SK-N-SH (cell line): ENCODE results near the gene MINDY1. TPM values are rescaled to one million over a fixed set of nuclear protein-coding genes. Genes with fewer than 3 reads are reported as not detected.

Experiments
- CTCF ChIA-PET: fragments of 300-600, 350-600 bp; formaldehyde crosslinking; extraction: SDS; loops from one replicate; lab custom pipeline; 2021; lab: Yijun Ruan, JAX
- POLR2A ChIA-PET: fragments of 350-600 bp; sonication (Branson Sonifier 250); formaldehyde crosslinking; extraction: SDS; loops from one replicate; lab custom pipeline; 2020; ENCODE audit warnings: antibody characterized with exemption, inconsistent platforms; lab: Yijun Ruan, JAX
- DNase-seq: peaks from one replicate; pipeline ENCODE4 v3.0.0; 2012
- H2AFZ ChIP-seq: fragments of 200-600 bp; sonication (generic); 2 replicates; pipeline ENCODE4 v1.8.1; 2016; ENCODE audit warnings: antibody characterized with exemption, mild to moderate bottlenecking, low read depth
- H3F3A ChIP-seq: fragments of 200-600 bp; sonication (generic); replicated peaks from 2 replicates; pipeline ENCODE3; 2016; ENCODE audit warnings: antibody characterized with exemption, mild to moderate bottlenecking; ENCODE audit not compliant: insufficient read depth
- H3K27ac ChIP-seq, 2 experiments: fragments of 200-500 bp in 1 of 2; fragments of 200-600 bp in 1 of 2; sonication (Bioruptor generic) in 1 of 2; sonication (generic), shearing (Covaris generic) in 1 of 2; 2 replicates each; pipeline versions ENCODE4 v1.5.1 to v1.6.1; 2014 to 2016; ENCODE audit warnings: low read depth in 2 of 2, inconsistent platforms in 1 of 2, low read length in 1 of 2, mild to moderate bottlenecking in 1 of 2, mixed read lengths in 1 of 2
- H3K27me3 ChIP-seq: fragments of 200-600 bp; sonication (generic), shearing (Covaris generic); 2 replicates; pipeline ENCODE4 v1.6.1; 2016; ENCODE audit warnings: mixed run types; ENCODE audit not compliant: insufficient read depth
- H3K36me3 ChIP-seq, 2 experiments: fragments of 200-500 bp in 1 of 2; fragments of 200-600 bp in 1 of 2; sonication (Bioruptor generic) in 1 of 2; sonication (generic) in 1 of 2; replicated peaks in 1 of 2; 2 replicates each; pipeline versions ENCODE3 to v1.5.1; 2014 to 2016; ENCODE audit warnings: low read length in 1 of 2, mild to moderate bottlenecking in 1 of 2; ENCODE audit not compliant: insufficient read depth in 2 of 2, control insufficient read depth in 1 of 2
- H3K4me1 ChIP-seq, 2 experiments: fragments of 200-500 bp in 1 of 2; fragments of 200-600 bp in 1 of 2; sonication (Bioruptor generic) in 1 of 2; sonication (generic), shearing (Covaris generic) in 1 of 2; 2 replicates each; pipeline versions ENCODE4 v1.5.1 to v1.6.1; 2014 to 2016; ENCODE audit warnings: low read depth in 1 of 2, low read length in 1 of 2, mixed run types in 1 of 2; ENCODE audit not compliant: insufficient read depth in 2 of 2, control insufficient read depth in 1 of 2
- H3K4me2 ChIP-seq: fragments of 200-600 bp; sonication (generic), shearing (Covaris generic); 2 replicates; pipeline ENCODE4 v1.6.1; 2017; ENCODE audit warnings: mixed run types
- H3K4me3 ChIP-seq, 2 experiments: fragments of 200-500 bp in 1 of 2; fragments of 200-600 bp in 1 of 2; sonication (Bioruptor generic) in 1 of 2; sonication (generic), shearing (Covaris generic) in 1 of 2; 2 replicates each; pipeline versions ENCODE4 v1.5.1 to v1.8.1; 2014 to 2016; ENCODE audit warnings: low read depth in 2 of 2, inconsistent platforms in 1 of 2, low read length in 1 of 2, mild to moderate bottlenecking in 1 of 2, mixed read lengths in 1 of 2, moderate library complexity in 1 of 2
- H3K79me2 ChIP-seq: fragments of 200-600 bp; sonication (generic); 2 replicates; pipeline ENCODE4 v1.8.1; 2017; ENCODE audit warnings: mild to moderate bottlenecking; ENCODE audit not compliant: insufficient read depth
- H3K9ac ChIP-seq: fragments of 200-600 bp; sonication (generic); 2 replicates; pipeline ENCODE4 v1.6.1; 2017; ENCODE audit warnings: mixed run types
- H3K9me2 ChIP-seq: fragments of 200-600 bp; sonication (generic); 2 replicates; pipeline ENCODE4 v1.6.1; 2017; ENCODE audit warnings: mixed run types
- H3K9me3 ChIP-seq: fragments of 200-600 bp; sonication (generic); 2 replicates; pipeline ENCODE4 v1.6.1; 2017; ENCODE audit warnings: mixed run types, mild to moderate bottlenecking, moderate library complexity
- H4K20me1 ChIP-seq: fragments of 200-600 bp; sonication (generic); 2 replicates; pipeline ENCODE4 v1.6.1; 2017; ENCODE audit warnings: mild to moderate bottlenecking, mixed run types; ENCODE audit not compliant: insufficient read depth
- ELF1 ChIP-seq: IDR thresholded peaks from 2 replicates; pipeline ENCODE4 v1.4.0; 2012
- FOSL2 ChIP-seq: IDR thresholded peaks from 2 replicates; pipeline ENCODE4 v1.4.0; 2012; ENCODE audit warnings: low read depth, mild to moderate bottlenecking, moderate library complexity, borderline replicate concordance
- FOXJ3 ChIP-seq: sonication (generic); formaldehyde crosslinking; IDR thresholded peaks from 2 replicates; pipeline ENCODE4 v1.5.1; 2020; ENCODE audit warnings: mild to moderate bottlenecking, missing genetic modification reagents
- GABPA ChIP-seq: IDR thresholded peaks from 2 replicates; pipeline ENCODE4 v1.4.0; 2012; ENCODE audit warnings: low read depth, mild to moderate bottlenecking
- GATA2 ChIP-seq: sonication (generic); formaldehyde crosslinking; IDR thresholded peaks from 2 replicates; pipeline ENCODE4 v1.5.0; 2020; ENCODE audit warnings: mild to moderate bottlenecking, missing genetic modification reagents
- IRF3 ChIP-seq: fragments of 150-350 bp; IDR thresholded peaks from 2 replicates; pipeline ENCODE4 v1.6.1; 2016; ENCODE audit warnings: mild to moderate bottlenecking, low read depth, low read length
- JUND ChIP-seq: IDR thresholded peaks from 2 replicates; pipeline ENCODE4 v1.4.0; 2012
- MAX ChIP-seq: IDR thresholded peaks from 2 replicates; pipeline ENCODE4 v1.4.0; 2012; ENCODE audit warnings: low read depth
- MEF2A ChIP-seq: IDR thresholded peaks from 2 replicates; pipeline ENCODE4 v1.4.0; 2012; ENCODE audit warnings: low read depth, borderline replicate concordance
- RAD21 ChIP-seq: IDR thresholded peaks from 2 replicates; pipeline ENCODE4 v1.6.1; 2012; ENCODE audit warnings: mild to moderate bottlenecking, low read length
- RCOR1 ChIP-seq: fragments of 150-350 bp; IDR thresholded peaks from 2 replicates; pipeline ENCODE4 v1.6.1; 2017; ENCODE audit warnings: antibody characterized with exemption, low read length
- REST ChIP-seq: IDR thresholded peaks from 2 replicates; pipeline ENCODE4 v1.6.1; 2012; ENCODE audit warnings: mild to moderate bottlenecking, low read depth, low read length, moderate library complexity
- RFX5 ChIP-seq: IDR thresholded peaks from 2 replicates; pipeline ENCODE4 v1.6.1; 2012; ENCODE audit warnings: mild to moderate bottlenecking, improper control_type of control experiment, low read length
- SIN3A ChIP-seq: IDR thresholded peaks from 2 replicates; pipeline ENCODE4 v1.6.1; 2012; ENCODE audit warnings: low read depth, mild to moderate bottlenecking, low read length, moderate library complexity, borderline replicate concordance
- SMC3 ChIP-seq: IDR thresholded peaks from 2 replicates; pipeline ENCODE4 v1.6.1; 2012; ENCODE audit warnings: low read depth, low read length, improper control_type of control experiment
- TAF1 ChIP-seq: IDR thresholded peaks from 2 replicates; pipeline ENCODE4 v1.6.1; 2012; ENCODE audit warnings: low read depth, mild to moderate bottlenecking, low read length, moderate library complexity, borderline replicate concordance
- TEAD4 ChIP-seq: IDR thresholded peaks from 2 replicates; pipeline ENCODE4 v1.4.0; 2012; ENCODE audit warnings: mild to moderate bottlenecking, borderline replicate concordance; ENCODE audit not compliant: insufficient read depth
- USF1 ChIP-seq: IDR thresholded peaks from 2 replicates; pipeline ENCODE4 v1.4.0; 2012; ENCODE audit warnings: low read depth, borderline replicate concordance
- USF2 ChIP-seq: fragments of 150-350 bp; IDR thresholded peaks from 2 replicates; pipeline ENCODE4 v1.6.1; 2017; ENCODE audit warnings: antibody characterized with exemption, low read length, low read depth, borderline replicate concordance
- WGBS: methylation state at CpG from one replicate; pipeline ENCODE4 v1.1.6; 2017; ENCODE audit warnings: low lambda C conversion rate; 5-methylcytosine and 5-hydroxymethylcytosine counted together
- polyA plus RNA-seq, 3 experiments: library from polyadenylated mRNA; depleted of rRNA; stranded (reverse); fragments of >200 nt; gene quantifications; 2 replicates each; pipeline ENCODE4 v1.2.3, GENCODE V29; 2012

The MINDY1 gene
- polyA plus RNA-seq, 1 of the 3 experiments (the other 2 are of a cell fraction): 6.0 TPM

- no peaks in the 10 kb centered on the region for H3K4me1 ChIP-seq
- peaks cover 5 to 20% of the 10 kb centered on the region in 2 experiments for H3K36me3 ChIP-seq
- no peaks in the 10 kb centered on the region for H3F3A ChIP-seq
- WGBS: 83% methylated on average over 6 of the region's 6 CpGs
- H3K9me3 ChIP-seq: no peaks in the 10 kb centered on the region
- H3K79me2 ChIP-seq: no peaks in the 10 kb centered on the region
- ChIA-PET CTCF (interaction anchor here (0.9 to 2.1 kb wide), 3 partner anchors 11 to 118 kb away, joined by 4 to 10 read pairs (median 9); partner anchors contain the start of gene C1orf56), POLR2A (no interaction called here)
- no peak for DNase-seq
- H3K27ac ChIP-seq: no peak overlapping the region
- no peaks in the 10 kb centered on the region for H3K9me2 ChIP-seq
- no peak overlapping the region for H3K4me2 ChIP-seq
- H3K27me3 ChIP-seq: no peaks in the 10 kb centered on the region
- TF ChIP-seq SIN3A (no peak), TEAD4 (no peak), RCOR1 (no peak), RFX5 (no peak), IRF3 (no peak), REST (no peak), USF1 (no peak), TAF1 (no peak), RAD21 (no peak), JUND (no peak), GABPA (no peak)
- no peak overlapping the region for H2AFZ ChIP-seq
- H3K9ac ChIP-seq: no peak overlapping the region
- H4K20me1 ChIP-seq: no peaks in the 10 kb centered on the region
- no peak overlapping the region for H3K4me3 ChIP-seq
Measured at GRCh38 chr1:151037032-151037431, 30.3 kb upstream of the MINDY1 start.

GRCh38 chr1:151036356-151036755 lies 29.7 kb upstream of the MINDY1 start, which contains the start of gene BNIPL:
BNIPL (plus strand) TSS chr1:151036586; CDS start chr1:151036726, 140 bp downstream.
- Histone ChIP-seq H3K4me1 (no peaks in the 10 kb centered on the region), H3K27me3 (no peaks in the 10 kb centered on the region), H3F3A (no peaks in the 10 kb centered on the region), H3K4me3 (no peak within 1 kb of the TSS), H3K4me2 (no peak within 1 kb of the TSS), H3K9me3 (no peaks in the 10 kb centered on the region), H3K27ac (no peak within 1 kb of the TSS), H3K9me2 (no peaks in the 10 kb centered on the region), H2AFZ (no peak within 1 kb of the TSS), H4K20me1 (no peaks in the 10 kb centered on the region), H3K79me2 (no peaks in the 10 kb centered on the region)
- CTCF ChIA-PET: interaction anchor here (2.1 kb wide), 2 partner anchors 11 kb away, joined by 9 to 10 read pairs; partner anchors contain the start of gene C1orf56
- no peak for DNase-seq
- POLR2A ChIA-PET: no interaction called here
- TF ChIP-seq MAX (no peak), SMC3 (no peak), RCOR1 (no peak), SIN3A (no peak), FOXJ3 (no peak), JUND (no peak), FOSL2 (no peak), GATA2 (no peak), ELF1 (no peak), USF2 (no peak), MEF2A (no peak), IRF3 (no peak)
- TF ChIP-seq, all 33 proteins: peak for 0
- WGBS: 50% methylated on average over 2 of the region's 2 CpGs
- peaks cover 9 to 23% of the 10 kb centered on the region in 2 experiments for H3K36me3 ChIP-seq
- H3K9ac ChIP-seq: no peak within 1 kb of the TSS
